WI38 (cell line): Measurements from ENCODE around the gene IFNL3.

Source experiments
- H3K4me3 ChIP-seq: 2 replicates; pipeline ENCODE4 v1.5.1; 2011; ENCODE audit warnings: low read depth, mild to moderate bottlenecking, control low read depth, low read length
- CTCF ChIP-seq: IDR thresholded peaks from 2 replicates; pipeline ENCODE4 v1.5.1; 2012; ENCODE audit warnings: low read depth, mild to moderate bottlenecking, control low read depth, low read length

Gene IFNL3

GRCh38 chr19:39261704-39262103 lies 16.9 kb upstream of the IFNL3 start:
- TF ChIP-seq CTCF: no peak
- H3K4me3 ChIP-seq: no peak overlapping the region

GRCh38 chr19:39257227-39257626 lies 12.4 kb upstream of the IFNL3 start:
- TF ChIP-seq CTCF: no peak

GRCh38 chr19:39254531-39255345 lies 9.9 kb upstream of the IFNL3 start:
- H3K4me3 ChIP-seq: no peak overlapping the region
- TF ChIP-seq CTCF: no peak

More at GRCh38 chr19:39257227-39257626, 12.4 kb upstream of the IFNL3 start:
- H3K4me3 ChIP-seq: no peak overlapping the region

- no peak for TF ChIP-seq CTCF
- H3K4me3 ChIP-seq: no peak overlapping the region
Observed at GRCh38 chr19:39253374-39254149, 8.8 kb upstream of the IFNL3 start.

- no peak overlapping the region for H3K4me3 ChIP-seq
- TF ChIP-seq CTCF: no peak
Observed at GRCh38 chr19:39252458-39252857, 7.7 kb upstream of the IFNL3 start.

- no peak overlapping the region for H3K4me3 ChIP-seq
- TF ChIP-seq CTCF: no peak
Observed at GRCh38 chr19:39251846-39252245, 7.0 kb upstream of the IFNL3 start.

GRCh38 chr19:39251081-39251480 lies 6.3 kb upstream of the IFNL3 start:
- no peak overlapping the region for H3K4me3 ChIP-seq
- TF ChIP-seq CTCF: no peak
